Measurements from ENCODE around the gene RIMS1. TPM values are rescaled to one million over a fixed set of nuclear protein-coding genes. Genes with fewer than 3 reads are reported as not detected.
"Not testable (repeated sequence)": the region's sequence is repeated elsewhere in the genome, so short reads cannot be mapped to it uniquely, and the experiment has no call there.

Gene RIMS1
- total RNA-seq, 1 donor from 2014 or later = 456 TPM

DNA sequence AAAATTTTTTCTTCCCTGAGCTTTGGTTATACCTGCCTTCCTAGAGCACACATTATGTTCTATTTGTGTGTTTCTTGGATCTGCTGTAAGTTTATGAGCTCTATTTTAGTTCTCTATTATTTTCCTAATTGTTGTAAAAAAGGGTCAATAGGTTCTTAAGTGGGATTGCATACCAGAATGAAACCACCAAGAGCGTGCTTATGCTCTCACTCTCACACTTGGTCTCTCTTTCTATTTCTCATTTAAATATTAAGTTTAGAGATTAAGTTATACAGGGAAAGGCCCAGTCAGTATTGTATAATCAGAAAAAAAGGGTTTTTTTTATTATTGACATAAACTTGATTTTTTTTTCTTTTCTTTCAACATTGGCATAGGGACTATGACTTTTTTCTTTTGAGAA lies 96.8 kb downstream of the RIMS1 start:
- DNase-seq = no peak

DNA sequence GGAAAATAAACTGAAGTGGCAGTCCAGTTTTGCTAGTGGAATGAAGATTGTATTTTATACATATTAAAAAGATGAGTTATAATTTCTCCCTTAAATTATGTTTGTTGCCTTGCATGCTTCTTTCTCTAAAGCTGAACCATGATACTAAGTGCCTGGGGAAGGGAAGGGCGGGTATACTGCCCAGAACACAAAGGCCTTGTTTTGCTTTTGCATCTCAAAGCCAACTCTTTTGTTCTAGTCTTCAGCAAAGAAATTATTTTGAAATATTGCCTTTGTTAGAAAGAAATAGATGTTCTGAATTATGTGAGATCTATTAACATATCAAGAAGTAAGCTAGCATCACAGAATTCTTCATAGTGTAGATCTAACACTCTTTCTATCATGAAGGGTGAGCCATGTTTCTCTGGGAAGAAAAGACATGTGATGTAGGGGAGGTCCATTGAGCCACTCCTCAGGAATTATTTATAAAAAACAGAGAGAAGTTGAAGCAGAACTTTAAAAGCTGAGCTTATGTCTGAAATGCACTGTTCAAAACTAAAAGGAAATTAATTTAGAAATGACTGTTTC lies 108.4 kb downstream of the RIMS1 start:
- no peak for DNase-seq

DNA sequence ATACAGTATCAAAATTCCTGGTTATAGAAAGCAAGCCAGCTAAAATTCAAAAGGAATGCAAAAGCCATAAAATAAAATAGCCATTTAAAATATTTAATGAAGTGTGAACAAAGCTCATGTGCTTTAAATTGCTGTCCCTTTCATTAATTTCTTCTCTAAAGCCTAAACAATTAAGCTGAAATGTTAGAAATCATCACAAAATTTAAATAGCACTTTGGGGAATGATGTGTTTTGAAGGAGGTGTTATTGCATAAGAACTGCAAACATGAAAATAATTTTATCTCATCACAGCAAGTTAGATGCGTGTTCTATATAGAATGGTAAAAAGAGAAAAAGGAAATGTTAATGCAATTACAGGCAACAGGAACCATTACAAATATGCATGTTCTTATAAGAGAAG lies 111.0 kb downstream of the RIMS1 start:
- no peak for DNase-seq

DNA sequence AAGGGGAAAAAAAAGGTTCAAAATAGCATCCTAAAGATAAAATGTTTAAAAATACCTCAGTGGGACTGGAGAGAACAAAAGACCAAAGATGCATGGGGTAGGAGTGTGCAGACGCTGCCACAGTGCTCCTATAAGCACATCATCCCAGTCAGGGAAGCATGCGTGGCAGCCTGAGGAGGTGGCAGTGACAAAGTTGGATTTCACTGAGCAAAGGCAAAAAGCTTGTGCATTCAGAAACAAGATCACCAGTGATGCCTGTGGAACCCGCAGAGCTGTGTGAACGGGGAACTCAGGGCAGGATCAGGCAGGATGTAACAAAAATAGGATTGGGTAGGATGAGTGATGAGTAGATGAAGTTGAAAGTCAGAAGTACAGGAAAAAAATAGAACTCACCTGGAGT lies 116.1 kb downstream of the RIMS1 start:
- no peak for DNase-seq

DNA sequence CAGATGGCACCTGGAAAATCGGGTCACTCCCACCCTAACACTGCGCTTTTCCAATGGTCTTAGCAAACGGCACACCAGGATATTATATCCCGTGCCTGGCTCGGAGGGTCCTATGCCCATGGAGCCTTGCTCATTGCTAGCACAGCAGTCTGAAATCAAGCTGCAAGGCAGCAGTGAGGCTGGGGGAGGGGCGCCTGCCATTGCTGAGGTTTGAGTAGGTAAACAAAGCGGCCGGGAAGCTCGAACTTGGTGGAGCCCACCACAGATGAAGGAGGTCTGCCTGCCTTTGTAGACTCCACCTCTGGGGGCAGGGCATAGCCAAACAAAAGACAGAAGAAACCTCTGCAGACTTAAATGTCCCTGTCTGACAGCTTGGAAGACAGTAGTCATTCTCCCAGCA lies 120.2 kb downstream of the RIMS1 start:
- DNase-seq = not testable (repeated sequence)

DNA sequence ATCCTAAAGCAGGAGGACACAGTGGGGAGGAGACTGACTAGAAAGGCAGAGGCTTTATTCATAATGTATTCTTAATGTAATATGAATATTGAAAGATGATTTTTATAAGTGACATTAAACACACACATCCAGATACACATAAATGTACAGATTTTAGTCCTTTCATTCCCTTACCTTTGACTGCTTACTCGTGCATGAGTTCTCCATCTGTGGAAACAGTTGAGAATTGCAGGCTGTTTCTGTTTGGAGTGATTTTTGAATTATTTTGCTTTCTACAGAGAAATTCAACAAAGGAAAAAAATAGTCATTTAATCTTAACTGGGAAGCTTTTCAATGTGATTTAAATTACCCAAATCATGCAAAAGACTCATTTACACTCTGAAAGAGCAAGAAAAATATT lies 136.5 kb downstream of the RIMS1 start:
- DNase-seq = no peak

DNA sequence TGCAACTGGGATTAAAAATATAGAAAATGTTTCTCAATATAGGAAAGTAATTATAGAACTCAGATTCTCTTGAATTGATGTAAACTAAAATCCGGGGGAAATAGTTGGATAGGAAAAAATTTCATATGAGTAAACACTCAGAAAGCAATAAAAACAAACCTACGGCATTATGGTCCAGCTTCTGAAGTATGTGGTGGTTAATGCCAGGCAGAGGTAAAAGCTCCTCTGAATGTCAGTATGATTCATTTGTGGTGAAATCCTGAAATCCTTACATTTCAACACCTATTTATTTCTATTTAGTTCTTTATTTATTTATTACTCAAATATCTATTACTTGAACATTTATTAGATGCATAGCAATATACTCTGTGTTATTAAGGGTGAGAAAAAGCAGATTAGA lies 145.1 kb downstream of the RIMS1 start:
- DNase-seq = no peak

DNA sequence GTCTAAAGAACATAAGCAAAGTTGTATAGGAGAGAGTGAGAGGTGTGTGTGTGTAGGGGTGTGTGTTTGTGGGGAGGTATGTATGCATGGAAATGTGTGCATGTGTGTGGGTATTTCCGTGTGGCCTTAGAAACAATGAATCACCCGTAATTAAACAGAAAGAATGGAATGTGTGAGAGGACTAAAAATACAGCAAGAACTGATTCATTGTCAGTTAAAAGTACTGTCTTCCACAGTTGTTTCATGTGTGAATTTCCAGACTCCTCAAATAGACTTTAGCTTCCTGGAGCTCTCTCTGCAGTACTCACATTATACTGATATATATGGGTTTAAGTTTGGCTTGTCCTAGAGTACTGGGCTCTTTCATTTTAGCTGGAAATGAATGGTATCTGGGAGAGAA lies 145.7 kb downstream of the RIMS1 start:
- no peak for DNase-seq

DNA sequence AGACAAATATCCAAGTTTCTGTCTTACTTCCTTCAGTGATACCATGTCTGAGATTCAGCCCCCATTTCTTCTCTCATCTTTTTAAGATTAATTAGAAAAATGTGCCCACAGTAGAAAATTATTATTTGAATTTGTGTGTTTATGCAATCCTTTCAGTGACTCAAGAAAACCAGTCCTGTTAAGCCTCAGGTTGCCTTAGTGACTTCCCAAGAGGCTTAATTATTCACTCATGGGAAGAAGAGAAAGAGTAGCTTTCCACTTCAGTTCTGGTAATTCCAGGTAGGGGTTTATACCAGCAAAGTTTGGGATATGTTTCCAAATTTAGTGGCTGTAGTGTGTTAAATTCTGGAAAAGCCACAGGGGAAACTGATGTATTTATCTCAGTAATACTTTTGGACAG lies 149.1 kb downstream of the RIMS1 start:
- DNase-seq = no peak

DNA sequence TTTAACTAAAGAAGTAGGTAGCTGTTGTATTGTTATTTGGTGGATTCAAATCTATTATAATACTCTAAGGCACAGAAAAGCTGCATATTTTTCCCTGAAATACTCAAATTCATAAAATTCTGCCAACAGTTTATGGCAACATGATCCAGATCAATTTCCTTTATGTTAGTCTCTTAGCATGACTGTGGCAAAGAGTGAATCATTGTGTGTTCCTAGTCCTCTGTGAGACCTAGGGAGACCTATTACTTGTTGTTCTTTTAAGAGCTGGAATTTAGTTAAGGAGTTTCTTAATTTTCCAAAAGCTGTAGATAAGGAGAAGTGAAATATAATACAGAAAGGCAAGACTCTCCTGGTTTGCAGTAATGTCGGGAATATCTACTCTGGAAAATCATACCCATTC lies 149.6 kb downstream of the RIMS1 start:
- DNase-seq = no peak

DNA sequence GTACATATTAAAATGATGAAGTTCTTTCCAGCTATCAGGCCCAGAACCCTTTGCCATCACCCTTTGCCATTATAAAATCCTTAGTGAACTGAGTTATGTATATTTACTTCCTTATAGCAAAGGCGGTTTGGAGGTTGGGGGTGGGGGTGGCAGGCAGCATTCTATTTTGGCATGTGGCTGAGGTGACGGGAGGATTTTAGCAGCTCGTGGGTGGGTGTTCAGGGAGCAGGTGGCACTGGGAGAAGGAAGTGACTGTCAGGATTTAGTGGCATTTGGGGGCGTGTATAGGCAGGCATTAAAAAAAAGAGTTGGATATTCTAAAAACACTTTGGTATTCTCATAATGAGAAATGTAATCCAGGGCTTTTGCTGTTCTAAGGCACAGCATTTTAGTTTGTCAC lies 150.7 kb downstream of the RIMS1 start:
- DNase-seq = peak; percentile 33

DNA sequence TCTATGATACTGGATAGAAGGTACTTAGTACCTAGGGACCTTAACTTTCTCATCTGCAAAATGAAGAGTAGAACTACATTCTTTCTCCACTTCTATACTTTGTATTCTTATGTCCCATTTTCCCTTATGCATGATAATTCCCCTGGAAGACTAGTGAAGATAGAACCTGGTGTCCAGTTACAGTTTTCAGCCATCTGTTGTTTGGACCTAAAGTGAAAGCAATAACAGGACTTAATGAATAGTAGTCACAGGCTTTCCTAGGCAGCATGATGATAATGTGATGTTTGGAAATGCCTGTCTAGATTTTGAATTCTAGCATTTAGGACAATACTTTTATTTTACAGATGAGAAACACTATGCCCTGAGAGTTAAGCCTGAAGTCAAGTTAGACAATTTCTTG lies 153.8 kb downstream of the RIMS1 start:
- no peak for DNase-seq

DNA sequence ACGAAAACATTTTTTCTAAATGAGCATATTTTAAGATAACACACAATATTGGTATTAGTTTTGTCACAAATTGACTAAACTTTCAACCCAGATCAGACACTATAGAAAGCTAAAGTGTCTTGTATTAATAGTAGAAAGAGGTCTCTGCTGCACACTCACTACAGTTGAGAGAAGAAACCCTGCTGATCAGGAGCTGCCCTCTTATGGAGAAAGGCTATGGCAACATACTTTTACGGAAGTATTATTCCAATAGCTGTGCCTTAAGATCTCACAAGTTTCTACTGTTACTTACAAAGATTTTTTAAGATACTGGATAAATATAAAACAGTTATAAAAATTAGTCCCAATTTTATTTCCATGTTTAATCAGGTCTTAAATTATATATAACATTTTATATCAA lies 155.7 kb downstream of the RIMS1 start:
- DNase-seq = no peak

DNA sequence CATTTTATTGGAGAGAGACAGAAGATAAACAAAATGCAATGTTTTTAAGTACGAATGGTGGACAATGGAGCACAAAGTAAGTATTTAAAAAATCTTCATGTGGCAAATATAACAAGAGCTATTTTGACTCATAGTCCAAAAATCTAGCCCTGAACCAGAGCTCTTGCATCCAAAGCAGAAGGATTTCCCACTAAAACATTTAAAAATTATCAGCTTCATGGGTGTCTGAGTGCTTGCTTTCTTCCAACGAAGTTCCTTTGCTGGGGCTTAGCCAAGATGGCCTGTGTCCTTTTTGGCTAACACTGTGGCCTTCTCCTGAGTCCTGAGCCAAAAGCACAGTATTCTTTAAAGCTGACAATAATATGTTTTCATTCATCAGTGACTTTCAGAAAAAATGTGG lies 161.7 kb downstream of the RIMS1 start:
- DNase-seq = no peak

DNA sequence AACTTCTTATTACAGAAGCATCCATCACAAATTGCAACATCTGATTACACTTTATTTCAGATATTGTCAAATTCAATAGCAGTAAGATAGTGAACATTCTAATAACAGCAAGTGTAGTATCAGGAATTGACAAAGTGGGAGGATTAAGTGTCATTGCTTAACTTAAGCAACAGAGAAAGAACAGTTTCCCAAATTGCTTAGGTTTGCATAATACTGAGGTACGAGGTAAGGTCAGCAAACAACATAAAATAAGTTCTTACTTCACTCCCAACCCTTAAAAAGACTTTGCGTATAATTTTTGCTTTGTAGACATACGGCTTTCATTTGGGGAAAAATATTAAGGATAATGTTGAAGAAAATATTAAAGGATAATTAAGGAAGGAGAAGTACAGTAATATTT lies 163.0 kb downstream of the RIMS1 start:
- no peak for DNase-seq

DNA sequence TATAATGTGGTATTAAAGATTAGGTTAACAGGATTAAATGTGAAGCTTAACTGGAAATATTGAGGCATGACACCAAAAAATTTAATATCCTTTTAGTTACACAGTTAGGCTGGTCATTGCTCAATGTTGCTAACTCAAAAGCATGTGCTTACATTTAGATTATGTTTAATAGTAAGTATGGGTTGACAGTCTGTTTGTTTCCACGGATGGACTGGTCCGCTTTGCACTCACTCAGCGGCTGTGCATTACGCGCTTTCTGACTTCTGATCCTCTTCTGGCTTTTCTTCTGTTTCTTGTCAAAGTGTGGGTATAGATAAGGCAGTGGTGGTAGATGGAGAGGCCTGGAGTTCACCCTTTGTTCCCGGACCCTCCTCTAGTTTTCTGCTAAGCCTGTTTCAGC lies 174.9 kb downstream of the RIMS1 start:
- DNase-seq = no peak

DNA sequence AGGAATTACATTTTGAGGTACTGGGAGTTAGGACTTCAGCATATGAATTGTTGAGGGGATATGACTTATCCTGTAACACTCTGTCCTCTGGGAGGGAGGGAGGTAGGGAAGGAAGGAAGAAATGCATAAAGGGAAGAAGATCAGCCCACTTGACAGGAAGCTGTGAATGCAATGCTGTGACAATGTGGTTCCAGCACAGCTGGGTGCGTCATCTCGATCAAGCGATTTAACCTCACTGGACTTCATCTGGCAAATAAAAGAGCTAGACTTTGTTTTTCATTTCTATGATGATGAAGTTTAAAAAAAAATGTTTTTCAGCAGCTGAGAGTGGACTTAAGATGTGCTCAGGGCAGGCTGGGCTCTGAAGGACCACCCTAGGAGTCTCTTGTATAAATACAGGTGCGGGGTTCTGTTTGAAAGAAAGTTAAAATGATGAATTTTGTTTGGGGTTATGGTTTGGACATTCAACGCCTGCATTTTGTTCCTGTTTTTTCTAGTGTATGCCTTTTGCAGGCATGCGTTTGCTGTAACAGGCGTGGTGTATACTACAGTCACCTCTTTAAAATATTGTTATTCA lies 178.1 kb downstream of the RIMS1 start:
- no peak for DNase-seq

DNA sequence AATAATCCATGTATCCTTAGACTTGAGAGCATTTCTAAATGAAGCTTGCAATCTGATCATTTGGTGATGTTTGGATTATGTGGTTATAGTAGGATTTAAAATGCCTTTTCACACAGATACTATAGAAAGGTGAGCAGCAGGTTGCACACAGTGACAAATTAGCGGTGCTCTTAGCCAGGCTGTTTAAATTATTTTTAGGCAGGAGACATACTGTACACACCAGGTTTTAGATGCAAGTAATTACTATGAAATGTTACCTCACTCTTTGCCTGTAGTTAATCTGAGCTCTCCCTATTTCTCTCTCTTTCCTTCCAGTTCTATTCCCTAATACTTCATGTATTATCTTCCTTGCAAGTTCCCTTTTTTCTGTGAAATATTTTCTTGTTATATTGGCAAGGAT lies 191.7 kb downstream of the RIMS1 start:
- no peak for DNase-seq

DNA sequence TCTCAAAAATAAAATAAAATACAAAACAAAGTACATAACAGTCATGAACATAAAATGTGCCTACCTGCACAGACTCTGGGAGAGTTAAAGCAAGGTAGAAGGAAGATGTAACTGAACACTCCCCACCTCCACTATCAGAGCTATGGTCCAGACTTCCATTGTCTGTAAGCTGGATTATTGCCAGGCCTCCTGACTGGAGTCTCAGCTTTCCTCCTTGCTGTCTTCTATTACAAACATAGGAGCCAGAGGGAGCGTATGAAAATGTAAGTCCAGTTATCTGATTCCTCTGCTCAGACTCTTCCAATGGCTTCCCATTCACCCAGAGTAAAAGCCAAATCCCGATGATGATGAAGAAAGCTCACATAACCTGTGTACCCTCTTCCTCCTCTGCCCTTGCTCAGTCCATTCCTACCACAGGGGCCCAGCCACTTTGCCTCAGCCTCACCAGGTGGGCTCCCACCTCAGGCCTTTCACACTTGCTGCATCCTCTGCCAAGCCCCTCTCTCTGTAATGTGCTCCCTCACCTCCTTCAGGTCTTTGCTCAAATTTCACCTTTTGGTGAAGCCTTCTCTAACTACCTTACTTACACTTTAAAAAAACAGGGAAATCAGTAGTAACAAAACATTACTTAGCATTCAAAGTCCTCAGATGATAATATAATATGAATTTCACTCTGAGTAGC lies 194.1 kb downstream of the RIMS1 start:
- DNase-seq = no peak

DNA sequence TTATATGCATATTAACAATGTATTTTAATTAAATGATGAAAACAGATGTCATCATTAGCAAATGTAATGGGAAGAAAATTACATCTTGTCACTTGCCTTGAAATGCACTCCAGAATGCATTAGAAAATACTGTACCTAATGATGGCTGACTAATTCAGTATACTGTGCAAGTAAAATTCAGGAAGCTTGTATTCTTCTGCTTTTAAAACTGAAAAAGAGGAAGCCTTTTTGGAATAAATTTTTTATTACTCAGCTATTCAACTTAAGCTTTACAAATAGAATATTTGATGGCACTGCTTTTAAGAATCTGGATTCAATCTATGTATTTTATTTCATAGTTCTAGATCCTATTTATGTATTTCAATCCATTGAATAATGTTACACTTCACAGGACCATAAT lies 195.5 kb downstream of the RIMS1 start:
- DNase-seq = no peak

DNA sequence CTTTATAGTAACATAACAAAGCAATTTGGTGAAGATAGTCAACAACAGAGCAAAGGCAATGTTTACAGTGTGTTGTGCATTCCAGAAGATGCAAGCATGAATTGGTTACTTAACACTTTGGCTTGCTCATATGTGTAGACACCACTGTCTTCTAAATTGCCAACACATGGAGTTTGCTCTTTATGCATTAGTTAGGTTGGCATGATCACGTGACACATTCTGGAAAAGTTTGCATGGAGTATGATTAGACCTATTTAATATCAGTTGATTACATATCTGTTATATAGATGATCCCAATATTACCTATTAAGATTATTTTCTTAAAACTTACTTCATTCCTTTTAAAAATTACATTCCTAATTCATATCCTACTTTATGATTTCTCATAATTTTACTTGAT lies 197.6 kb downstream of the RIMS1 start:
- no peak for DNase-seq

DNA sequence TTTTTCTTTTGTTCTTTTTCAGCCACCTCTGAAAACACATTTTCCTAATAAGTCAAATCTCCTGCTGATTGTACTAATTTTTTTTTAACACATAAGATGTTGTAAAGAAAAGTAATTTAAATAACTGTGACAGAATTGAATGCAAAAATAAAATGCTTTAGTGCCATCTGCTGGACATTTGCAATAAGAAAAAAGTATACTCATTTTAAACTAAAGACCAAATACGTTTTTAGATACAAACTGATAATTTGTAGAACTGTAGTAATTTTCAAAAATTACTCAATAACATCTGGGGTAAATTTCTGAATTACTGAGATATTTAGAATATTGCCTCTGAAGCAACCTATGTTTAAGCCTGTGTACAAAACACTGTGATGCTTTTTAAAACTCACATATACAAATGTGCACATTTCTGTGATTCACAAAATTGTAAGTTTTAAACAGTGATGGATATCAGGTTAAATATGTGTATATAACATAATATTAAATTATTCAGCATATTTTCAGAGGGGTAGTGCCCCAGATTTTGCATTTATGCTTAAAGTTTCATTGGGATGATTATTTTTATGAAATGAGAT lies 198.7 kb downstream of the RIMS1 start:
- no peak for DNase-seq

DNA sequence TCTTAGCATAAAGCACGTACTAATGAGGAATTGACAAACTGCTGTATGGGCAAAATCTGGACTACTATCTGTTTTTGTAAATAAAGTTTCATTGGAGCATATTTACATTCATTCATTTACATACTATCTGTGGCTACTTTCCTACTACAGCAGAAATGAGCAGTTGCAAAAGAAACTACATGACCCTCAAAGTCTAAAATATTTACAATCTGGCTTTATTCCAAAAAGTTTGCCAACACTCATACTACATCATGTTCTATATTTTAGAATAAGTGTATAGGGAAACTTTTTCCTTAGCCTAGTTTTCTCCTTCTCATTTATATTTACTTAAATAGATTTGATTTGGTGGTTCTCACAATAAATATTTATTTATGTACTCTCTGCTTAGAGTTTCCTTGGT lies 208.2 kb downstream of the RIMS1 start:
- no peak for DNase-seq

DNA sequence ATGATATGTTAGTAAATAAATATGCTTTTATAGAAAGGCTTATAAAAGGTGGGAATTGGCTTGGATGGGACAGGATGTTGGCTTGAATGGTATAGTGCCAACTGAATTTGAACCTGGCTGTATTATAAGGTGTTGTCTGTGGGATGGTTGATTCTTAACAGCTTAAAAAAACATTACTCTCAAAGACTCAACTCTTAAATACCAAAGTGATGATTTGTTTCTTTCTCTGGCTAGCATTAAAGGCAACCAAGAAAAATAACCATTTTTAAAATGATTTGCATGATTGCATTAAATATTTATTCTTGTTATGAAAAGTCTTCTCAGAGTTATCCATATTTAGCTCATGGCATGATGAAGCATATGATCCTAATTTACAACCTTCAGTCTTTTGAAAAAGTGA lies 216.2 kb downstream of the RIMS1 start:
- no peak for DNase-seq

All from occipital lobe (tissue), 2 donors.